ENCODE measurements around the gene DTHD1.

DTHD1 gene

GRCh38 chr4:36274158-36274557, 7.3 kb upstream of the DTHD1 start:
- Histone ChIP-seq H3K36me3 (ENCODE audit: insufficient read depth, low read depth, low read length) (no peaks in the 10 kb centered on the region), H3K9me3 (ENCODE audit: insufficient read depth, low read depth, low read length) (no peaks in the 10 kb centered on the region), H3K4me1 (ENCODE audit: insufficient read depth, low read length) (no peaks in the 10 kb centered on the region), H3K27me3 (ENCODE audit: insufficient read depth, low read length) (no peaks in the 10 kb centered on the region), H3K27ac (ENCODE audit: low read length) (no peak overlapping the region), H3K4me3 (ENCODE audit: low read length) (no peak overlapping the region), H3K9ac (ENCODE audit: low read depth, low read length) (no peak overlapping the region)

DNA sequence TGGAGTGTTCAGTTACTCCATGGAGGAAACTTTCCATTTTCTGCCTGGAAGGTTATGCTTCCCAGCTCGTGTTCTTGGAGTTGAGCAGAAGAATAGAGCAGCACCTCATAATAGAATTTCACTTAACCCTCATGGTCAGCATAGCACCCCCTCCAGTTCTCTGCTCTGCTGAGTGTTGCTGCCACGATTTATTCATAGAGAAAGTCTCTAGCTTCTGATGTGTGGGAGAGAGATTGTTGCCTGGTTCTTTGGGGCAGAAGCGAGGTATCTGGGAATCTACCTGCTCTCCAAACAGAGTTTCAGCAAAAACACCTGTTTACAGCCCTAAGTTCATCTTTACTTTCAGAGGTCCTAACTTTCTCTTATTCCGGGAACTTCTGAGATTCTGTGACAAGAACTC, 3.9 kb upstream of the DTHD1 start:
- H3K9ac ChIP-seq (ENCODE audit: low read depth, low read length) = no peak overlapping the region
- no peaks in the 10 kb centered on the region for H3K9me3 ChIP-seq (ENCODE audit: insufficient read depth, low read depth, low read length)
- no peaks in the 10 kb centered on the region for H3K36me3 ChIP-seq (ENCODE audit: insufficient read depth, low read depth, low read length)
- H3K27ac ChIP-seq (ENCODE audit: low read length) = no peak overlapping the region
- H3K27me3 ChIP-seq (ENCODE audit: insufficient read depth, low read length) = no peaks in the 10 kb centered on the region
- H3K4me3 ChIP-seq (ENCODE audit: low read length) = no peak overlapping the region
- H3K4me1 ChIP-seq (ENCODE audit: insufficient read depth, low read length) = no peaks in the 10 kb centered on the region; the same call in 1 of the 2 replicates

- Histone ChIP-seq H3K27ac (ENCODE audit: low read length) (no peak overlapping the region), H3K9ac (ENCODE audit: low read depth, low read length) (no peak overlapping the region), H3K4me1 (ENCODE audit: insufficient read depth, low read length) (no peaks in the 10 kb centered on the region; the same call in 1 of the 2 replicates)
These were observed 2.6 kb upstream of the DTHD1 start for GRCh38 chr4:36278789-36279188.

DNA sequence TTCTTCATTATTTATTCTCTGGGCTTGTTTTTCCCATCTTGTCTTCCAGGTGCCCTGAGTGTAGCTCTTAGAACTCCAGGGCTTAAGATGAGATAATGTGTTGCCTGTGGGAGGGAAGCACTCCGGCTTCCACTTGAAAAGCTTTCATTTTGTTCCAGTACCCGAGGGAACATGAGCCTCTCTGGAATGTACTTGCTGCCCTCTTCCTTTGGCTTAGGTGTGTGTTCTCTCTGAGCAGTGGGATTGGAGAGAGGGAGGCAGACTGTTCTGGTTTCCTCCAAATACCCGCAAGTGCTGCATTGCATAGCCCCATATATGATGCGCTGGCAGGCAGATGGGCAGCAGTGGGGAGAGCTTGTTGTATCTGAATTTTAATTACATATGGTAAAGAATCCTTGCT, 861 bp upstream of the DTHD1 start:
- Histone ChIP-seq H3K4me1 (ENCODE audit: insufficient read depth, low read length) (no peaks in the 10 kb centered on the region; the same call in 1 of the 2 replicates), H3K4me3 (ENCODE audit: low read length) (no peak overlapping the region), H3K27ac (ENCODE audit: low read length) (no peak overlapping the region), H3K9me3 (ENCODE audit: insufficient read depth, low read depth, low read length) (no peaks in the 10 kb centered on the region), H3K27me3 (ENCODE audit: insufficient read depth, low read length) (no peaks in the 10 kb centered on the region), H3K9ac (ENCODE audit: low read depth, low read length) (no peak overlapping the region), H3K36me3 (ENCODE audit: insufficient read depth, low read depth, low read length) (no peaks in the 10 kb centered on the region)

More at GRCh38 chr4:36278789-36279188, 2.6 kb upstream of the DTHD1 start:
- H3K4me3 ChIP-seq (ENCODE audit: low read length) = no peak overlapping the region
- no peaks in the 10 kb centered on the region for H3K36me3 ChIP-seq (ENCODE audit: insufficient read depth, low read depth, low read length)
- H3K9me3 ChIP-seq (ENCODE audit: insufficient read depth, low read depth, low read length) = no peaks in the 10 kb centered on the region
- no peaks in the 10 kb centered on the region for H3K27me3 ChIP-seq (ENCODE audit: insufficient read depth, low read length)

- H3K27me3 ChIP-seq (ENCODE audit: insufficient read depth, low read length) = no peaks in the 10 kb centered on the region
- H3K9ac ChIP-seq (ENCODE audit: low read depth, low read length) = no peak overlapping the region
- H3K27ac ChIP-seq (ENCODE audit: low read length) = no peak overlapping the region
- no peaks in the 10 kb centered on the region for H3K9me3 ChIP-seq (ENCODE audit: insufficient read depth, low read depth, low read length)
- no peaks in the 10 kb centered on the region for H3K36me3 ChIP-seq (ENCODE audit: insufficient read depth, low read depth, low read length)
- no peaks in the 10 kb centered on the region; the same call in 1 of the 2 replicates for H3K4me1 ChIP-seq (ENCODE audit: insufficient read depth, low read length)
- no peak overlapping the region for H3K4me3 ChIP-seq (ENCODE audit: low read length)
These were observed 1.2 kb downstream of the DTHD1 start for GRCh38 chr4:36282503-36283030.

GRCh38 chr4:36283912-36284465, 2.6 kb downstream of the DTHD1 start:
- Histone ChIP-seq H3K27me3 (ENCODE audit: insufficient read depth, low read length) (no peaks in the 10 kb centered on the region), H3K36me3 (ENCODE audit: insufficient read depth, low read depth, low read length) (no peaks in the 10 kb centered on the region)

DNA sequence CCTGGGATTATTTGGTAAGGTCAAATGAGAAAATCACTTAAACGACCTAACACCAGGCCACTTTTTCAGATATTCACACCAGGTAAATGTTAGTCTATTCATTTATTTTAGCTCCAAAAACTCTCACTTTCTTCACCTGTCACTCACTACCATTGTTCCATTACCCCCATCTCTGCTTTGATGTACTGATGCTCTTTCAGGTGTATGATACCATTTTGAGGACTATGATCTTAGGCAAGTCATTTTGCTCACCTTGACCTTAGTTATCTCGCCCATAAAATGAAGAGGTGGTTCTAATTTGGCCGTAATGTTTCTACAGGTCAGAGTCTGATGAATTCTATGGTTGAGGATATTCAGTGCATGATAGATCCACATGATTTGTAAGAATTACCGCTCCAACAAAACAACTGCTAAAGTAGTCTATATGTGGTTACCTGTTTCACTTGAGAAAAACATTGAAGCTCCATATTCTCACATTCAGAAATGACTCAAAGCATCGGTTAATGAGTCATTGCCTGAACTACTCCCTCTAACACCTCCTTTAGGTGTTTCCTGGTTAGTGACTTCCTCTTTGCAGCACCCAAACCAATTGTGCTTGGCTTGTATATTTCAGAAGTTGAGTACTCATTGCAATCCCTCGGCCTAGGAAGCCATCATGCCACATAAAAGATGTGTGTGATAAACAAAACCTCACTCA, 4.5 kb downstream of the DTHD1 start:
- Histone ChIP-seq H3K27ac (ENCODE audit: low read length) (no peak overlapping the region), H3K9me3 (ENCODE audit: insufficient read depth, low read depth, low read length) (no peaks in the 10 kb centered on the region), H3K9ac (ENCODE audit: low read depth, low read length) (no peak overlapping the region), H3K36me3 (ENCODE audit: insufficient read depth, low read depth, low read length) (no peaks in the 10 kb centered on the region), H3K27me3 (ENCODE audit: insufficient read depth, low read length) (no peaks in the 10 kb centered on the region), H3K4me3 (ENCODE audit: low read length) (no peak overlapping the region), H3K4me1 (ENCODE audit: insufficient read depth, low read length) (no peaks in the 10 kb centered on the region)

More at GRCh38 chr4:36283912-36284465, 2.6 kb downstream of the DTHD1 start:
- Histone ChIP-seq H3K27ac (ENCODE audit: low read length) (no peak overlapping the region), H3K4me1 (ENCODE audit: insufficient read depth, low read length) (no peaks in the 10 kb centered on the region; the same call in 1 of the 2 replicates), H3K4me3 (ENCODE audit: low read length) (no peak overlapping the region), H3K9me3 (ENCODE audit: insufficient read depth, low read depth, low read length) (no peaks in the 10 kb centered on the region), H3K9ac (ENCODE audit: low read depth, low read length) (no peak overlapping the region)

GRCh38 chr4:36286481-36286871, 5.1 kb downstream of the DTHD1 start:
- no peaks in the 10 kb centered on the region for H3K36me3 ChIP-seq (ENCODE audit: insufficient read depth, low read depth, low read length)
- H3K27ac ChIP-seq (ENCODE audit: low read length) = no peak overlapping the region
- no peaks in the 10 kb centered on the region for H3K4me1 ChIP-seq (ENCODE audit: insufficient read depth, low read length)
- no peak overlapping the region for H3K4me3 ChIP-seq (ENCODE audit: low read length)
- no peak overlapping the region for H3K9ac ChIP-seq (ENCODE audit: low read depth, low read length)
- no peaks in the 10 kb centered on the region for H3K27me3 ChIP-seq (ENCODE audit: insufficient read depth, low read length)
- H3K9me3 ChIP-seq (ENCODE audit: insufficient read depth, low read depth, low read length) = no peaks in the 10 kb centered on the region

DNA sequence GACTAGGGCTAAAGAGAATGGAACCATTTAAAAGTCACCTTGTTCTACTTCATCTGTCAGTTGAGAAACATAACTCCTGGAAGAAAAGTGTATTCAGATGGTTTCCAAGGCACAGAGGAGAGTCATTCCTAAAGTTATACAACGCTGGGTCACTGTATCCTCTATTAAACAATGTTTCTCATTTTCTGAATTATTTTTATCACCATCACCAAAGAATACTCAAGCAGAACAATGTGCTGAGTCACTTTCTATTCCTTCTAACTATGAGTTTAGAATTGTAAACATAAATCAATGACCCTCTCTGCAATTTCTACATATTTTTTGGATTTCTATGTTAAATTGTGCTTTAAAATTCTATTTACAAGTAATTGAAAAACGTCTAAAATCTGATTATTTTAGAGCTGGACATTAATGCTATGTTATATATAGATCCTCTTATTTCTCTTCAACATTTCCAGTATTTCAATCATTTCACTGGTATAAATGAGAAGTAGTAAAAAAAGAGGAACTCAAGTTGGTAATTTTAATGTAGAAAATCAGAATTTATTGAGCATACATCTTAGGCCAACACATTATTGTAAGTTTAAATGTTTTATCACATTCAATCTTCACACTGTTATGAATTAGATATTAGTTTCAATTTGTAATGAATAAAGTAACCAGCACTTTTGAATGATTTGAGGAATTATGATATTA, 7.5 kb downstream of the DTHD1 start:
- H3K9me3 ChIP-seq (ENCODE audit: insufficient read depth, low read depth, low read length) = no peaks in the 10 kb centered on the region
- H3K27ac ChIP-seq (ENCODE audit: low read length) = no peak overlapping the region
- no peaks in the 10 kb centered on the region for H3K27me3 ChIP-seq (ENCODE audit: insufficient read depth, low read length)
- no peak overlapping the region for H3K9ac ChIP-seq (ENCODE audit: low read depth, low read length)
- H3K4me3 ChIP-seq (ENCODE audit: low read length) = no peak overlapping the region
- no peaks in the 10 kb centered on the region for H3K36me3 ChIP-seq (ENCODE audit: insufficient read depth, low read depth, low read length)
- 0 out of 2 replicates have a peak, but pooled peaks cover 6% of the 10 kb centered on the region for H3K4me1 ChIP-seq (ENCODE audit: insufficient read depth, low read length)

DNA sequence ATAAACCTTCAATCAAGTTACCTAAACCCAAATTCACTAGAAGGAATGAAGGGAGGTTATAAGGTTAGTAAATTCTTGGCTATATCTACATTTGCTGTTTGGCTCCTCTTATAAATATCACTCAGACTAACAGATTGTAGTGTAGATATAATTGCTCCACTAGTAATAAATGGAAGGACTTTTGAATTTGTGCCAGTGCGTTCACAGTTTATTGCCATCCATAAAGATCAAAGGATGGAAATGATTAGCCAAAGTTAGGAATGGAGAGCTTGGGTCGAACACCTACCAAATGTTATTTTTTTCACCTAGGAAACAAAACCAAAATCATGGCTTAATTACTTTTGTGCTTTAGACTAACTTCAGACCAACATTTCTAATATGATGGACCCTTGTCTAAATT, 9.2 kb downstream of the DTHD1 start:
- Histone ChIP-seq H3K4me1 (ENCODE audit: insufficient read depth, low read length) (0 out of 2 replicates have a peak, but pooled peaks cover 6% of the 10 kb centered on the region), H3K9ac (ENCODE audit: low read depth, low read length) (no peak overlapping the region), H3K27me3 (ENCODE audit: insufficient read depth, low read length) (no peaks in the 10 kb centered on the region), H3K4me3 (ENCODE audit: low read length) (no peak overlapping the region), H3K9me3 (ENCODE audit: insufficient read depth, low read depth, low read length) (no peaks in the 10 kb centered on the region), H3K27ac (ENCODE audit: low read length) (no peak overlapping the region), H3K36me3 (ENCODE audit: insufficient read depth, low read depth, low read length) (no peaks in the 10 kb centered on the region)

GRCh38 chr4:36292556-36293188, 11.3 kb downstream of the DTHD1 start:
- Histone ChIP-seq H3K27ac (ENCODE audit: low read length) (no peak overlapping the region), H3K36me3 (ENCODE audit: insufficient read depth, low read depth, low read length) (no peaks in the 10 kb centered on the region), H3K9me3 (ENCODE audit: insufficient read depth, low read depth, low read length) (no peaks in the 10 kb centered on the region), H3K27me3 (ENCODE audit: insufficient read depth, low read length) (no peaks in the 10 kb centered on the region), H3K9ac (ENCODE audit: low read depth, low read length) (no peak overlapping the region), H3K4me1 (ENCODE audit: insufficient read depth, low read length) (0 out of 2 replicates have a peak, but pooled peaks cover 6% of the 10 kb centered on the region), H3K4me3 (ENCODE audit: low read length) (no peak overlapping the region)
